Stimulated activated CD8-positive, alpha-beta memory T cell treated with anti-CD3 and anti-CD28 coated beads, Interleukin-7, amount 100 ng/mL, for 1 hour (primary cell): ENCODE measurements around the gene ARL15.
"Not testable (repeated sequence)": the region's sequence is repeated elsewhere in the genome, so short reads cannot be mapped to it uniquely, and the experiment has no call there.

Experiments
- DNase-seq, 2 donors: peaks; one replicate each; pipeline ENCODE4 v3.0.0-alpha.2; 2020; ENCODE audit warnings: low read depth in 2 of 2

Gene ARL15

DNA sequence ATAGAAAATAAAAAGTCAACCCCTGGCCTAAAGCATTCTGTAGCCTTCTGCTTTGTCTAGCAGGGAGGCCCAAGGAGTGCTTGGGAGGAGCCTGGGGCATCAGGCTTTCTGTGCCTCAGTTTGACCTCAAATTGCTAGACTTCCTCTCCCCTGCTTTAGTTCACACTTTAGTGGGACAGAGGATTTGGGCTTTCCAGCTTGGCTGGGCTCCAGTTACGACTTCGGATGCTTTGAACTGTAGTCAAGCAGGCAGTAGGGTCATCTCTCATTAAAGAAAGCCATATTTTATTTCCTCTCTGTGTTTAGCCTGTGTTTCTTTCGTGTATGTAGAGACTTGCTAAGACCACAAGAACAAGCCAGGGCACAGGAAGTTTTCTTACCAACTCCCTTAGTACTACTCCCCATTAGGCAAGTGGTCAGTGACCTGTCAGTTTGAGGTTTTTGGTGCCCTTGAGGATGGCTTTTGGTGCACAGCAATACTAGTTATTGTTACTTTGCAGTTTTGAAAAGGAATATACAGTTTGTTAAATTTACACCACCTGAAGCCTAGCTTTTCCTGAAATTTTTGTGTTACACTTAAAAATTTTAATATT is 415.2 kb downstream of the ARL15 start:
- no peak for DNase-seq

- no peak for DNase-seq
Observed at GRCh38 chr5:53893626-53894025, 416.7 kb downstream of the ARL15 start.

DNA sequence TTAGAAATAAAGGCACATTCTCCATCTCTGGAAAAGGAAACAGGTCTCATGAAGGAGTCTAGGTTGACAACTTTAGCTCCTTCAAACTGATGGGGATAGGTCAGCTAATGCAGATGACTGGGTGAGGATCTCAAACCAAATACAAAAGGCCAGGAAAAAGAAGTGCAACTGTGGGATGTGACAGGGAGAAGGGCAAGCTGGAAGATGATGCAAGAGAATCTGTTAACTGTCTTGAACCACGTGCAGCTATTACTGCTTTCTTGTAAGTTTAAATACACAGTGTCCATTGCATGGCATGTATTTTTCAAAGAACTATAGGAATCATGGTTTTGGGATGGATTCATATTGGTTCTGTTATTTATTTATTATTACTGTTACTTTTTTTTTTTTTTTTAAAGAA is 418.1 kb downstream of the ARL15 start:
- no peak for DNase-seq

DNA sequence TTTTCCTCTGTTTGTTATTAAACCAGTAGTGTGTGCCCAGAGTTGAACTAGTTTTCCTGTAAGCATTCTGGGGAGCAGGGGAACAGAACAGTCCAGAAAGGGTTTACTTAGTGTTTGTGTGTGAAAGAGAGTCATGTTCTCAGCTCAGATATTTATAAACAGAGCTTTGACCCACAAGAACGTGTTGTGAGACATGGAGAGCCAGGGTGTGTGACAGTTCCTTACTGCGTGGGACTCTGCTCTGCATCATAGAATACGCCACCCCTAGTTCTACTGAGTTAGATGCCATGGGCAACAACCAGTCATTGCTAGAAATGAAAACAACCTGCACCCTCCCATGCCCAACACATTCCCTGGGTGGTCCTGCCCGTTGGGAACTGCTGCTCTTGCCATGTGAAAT is 419.2 kb downstream of the ARL15 start:
- no peak for DNase-seq

DNA sequence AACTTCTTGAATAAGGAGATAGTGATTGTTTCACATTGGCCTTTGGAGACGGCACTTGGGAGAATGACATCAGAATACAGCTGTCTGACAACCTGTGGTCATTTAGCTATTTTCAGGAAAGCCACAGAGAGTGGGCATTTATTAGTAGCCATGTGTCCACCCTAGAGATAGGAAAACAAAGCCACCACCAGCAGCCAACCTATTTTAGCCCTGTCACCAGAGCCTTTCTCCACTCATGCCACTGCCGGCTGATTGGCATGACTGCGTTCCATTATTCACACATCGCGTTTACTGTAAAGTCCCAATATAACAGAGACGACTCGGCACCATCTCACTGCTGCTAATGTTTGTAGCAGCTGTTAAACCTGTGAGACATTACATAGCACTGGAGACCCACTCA is 419.9 kb downstream of the ARL15 start:
- no peak for DNase-seq

DNA sequence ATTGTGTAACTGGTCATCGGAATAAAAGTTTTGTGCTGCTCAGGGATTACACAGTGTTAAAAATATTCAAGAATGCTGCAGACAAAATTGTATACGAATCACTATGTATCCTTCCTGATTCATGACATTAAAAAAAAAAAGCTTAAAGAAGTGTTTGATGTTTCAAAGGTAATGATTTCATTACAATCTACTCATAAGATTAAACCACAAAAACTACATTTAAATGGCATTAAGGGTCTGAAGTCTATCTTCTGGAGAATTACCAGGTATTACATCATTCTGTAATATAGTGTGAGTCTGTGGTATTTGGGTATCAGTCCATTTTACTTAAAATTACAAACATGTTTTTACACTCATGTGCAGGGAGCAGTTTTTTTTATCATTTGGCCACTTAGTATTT is 425.5 kb downstream of the ARL15 start:
- DNase-seq = no peak

- DNase-seq = no peak
Observed at GRCh38 chr5:53884417-53884816, 426.0 kb downstream of the ARL15 start.

DNA sequence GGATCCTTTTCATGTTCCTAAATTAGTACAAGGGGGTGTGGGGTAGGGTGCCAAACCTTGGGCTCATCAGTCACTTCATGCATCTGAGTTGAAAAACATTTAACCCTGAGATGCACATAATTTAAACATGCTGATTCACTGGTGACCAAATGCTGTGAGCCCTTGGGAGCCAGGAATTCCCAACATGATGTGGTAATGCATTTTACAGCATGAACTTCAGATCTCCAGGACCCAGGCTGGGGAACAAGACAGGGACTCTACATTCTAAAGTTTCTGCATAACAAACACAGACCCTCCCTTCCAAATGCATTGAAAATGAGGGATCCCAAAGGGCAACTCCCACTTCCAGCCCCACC is 427.7 kb downstream of the ARL15 start:
- DNase-seq = no peak

- DNase-seq = no peak
Observed at GRCh38 chr5:53882006-53882675, 428.2 kb downstream of the ARL15 start.

GRCh38 chr5:53879708-53880323 is 430.6 kb downstream of the ARL15 start:
- no peak for DNase-seq

DNA sequence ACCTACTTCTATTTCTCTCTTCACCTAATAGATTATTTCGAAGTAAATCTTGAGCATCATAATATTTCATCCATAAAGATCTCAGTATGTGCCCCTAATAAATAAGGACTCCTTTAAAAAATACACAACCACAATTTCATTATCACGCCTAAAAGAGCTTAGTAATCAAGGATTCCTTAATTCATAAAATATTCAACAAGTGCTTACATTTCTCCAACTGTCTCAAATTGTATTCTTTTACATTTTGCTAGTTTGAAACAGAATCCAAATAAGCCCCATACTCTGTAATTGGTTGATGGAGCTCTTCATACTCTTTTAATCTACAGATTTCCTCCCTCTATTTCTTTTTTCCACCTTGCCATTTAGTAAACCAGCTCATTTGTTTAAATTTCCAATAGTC is 432.4 kb downstream of the ARL15 start:
- DNase-seq = no peak

GRCh38 chr5:53877243-53877642 is 433.1 kb downstream of the ARL15 start:
- DNase-seq = no peak

DNA sequence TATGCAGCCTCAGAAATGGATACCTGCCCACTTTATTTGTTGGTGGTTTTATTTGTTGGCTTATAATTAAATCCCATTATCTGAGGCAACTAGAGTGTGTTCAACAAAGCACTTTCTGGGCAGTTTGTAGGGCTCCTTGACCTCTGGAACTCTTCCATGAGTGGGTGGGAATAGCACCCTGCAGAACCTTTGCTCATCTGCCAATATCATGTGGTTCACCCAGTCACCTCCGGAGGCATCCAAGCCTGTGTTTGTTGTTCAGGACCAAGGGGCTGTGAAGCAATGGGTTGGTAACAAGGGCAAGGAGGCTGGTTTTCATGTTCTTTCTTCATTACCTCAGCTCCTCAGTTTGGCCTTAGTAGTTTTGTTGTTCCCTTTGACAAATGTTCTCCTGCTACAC is 436.0 kb downstream of the ARL15 start:
- DNase-seq = no peak

- DNase-seq = no peak
Observed at GRCh38 chr5:53873235-53873634, 437.1 kb downstream of the ARL15 start.

- no peak for DNase-seq
Observed at GRCh38 chr5:53871775-53872174, 438.6 kb downstream of the ARL15 start.

DNA sequence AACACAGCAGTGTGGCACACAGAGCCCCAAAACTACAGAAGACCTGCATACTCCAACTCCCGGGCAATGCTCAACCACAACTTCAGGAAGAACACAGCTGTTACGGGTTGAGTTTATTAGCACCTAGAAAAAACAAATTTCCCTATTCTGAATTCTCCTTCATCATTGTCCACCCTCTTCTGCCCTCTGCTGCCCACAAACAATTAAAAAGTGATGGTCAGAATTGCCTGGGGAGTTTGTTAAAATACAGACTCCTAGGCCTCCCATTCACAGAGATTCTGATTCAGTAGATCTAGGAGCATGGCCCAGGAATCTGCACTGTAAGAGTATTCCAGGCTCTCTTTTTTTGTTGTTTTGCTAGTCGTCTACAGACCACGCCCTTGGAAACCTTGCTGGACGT is 439.3 kb downstream of the ARL15 start:
- no peak for DNase-seq

DNA sequence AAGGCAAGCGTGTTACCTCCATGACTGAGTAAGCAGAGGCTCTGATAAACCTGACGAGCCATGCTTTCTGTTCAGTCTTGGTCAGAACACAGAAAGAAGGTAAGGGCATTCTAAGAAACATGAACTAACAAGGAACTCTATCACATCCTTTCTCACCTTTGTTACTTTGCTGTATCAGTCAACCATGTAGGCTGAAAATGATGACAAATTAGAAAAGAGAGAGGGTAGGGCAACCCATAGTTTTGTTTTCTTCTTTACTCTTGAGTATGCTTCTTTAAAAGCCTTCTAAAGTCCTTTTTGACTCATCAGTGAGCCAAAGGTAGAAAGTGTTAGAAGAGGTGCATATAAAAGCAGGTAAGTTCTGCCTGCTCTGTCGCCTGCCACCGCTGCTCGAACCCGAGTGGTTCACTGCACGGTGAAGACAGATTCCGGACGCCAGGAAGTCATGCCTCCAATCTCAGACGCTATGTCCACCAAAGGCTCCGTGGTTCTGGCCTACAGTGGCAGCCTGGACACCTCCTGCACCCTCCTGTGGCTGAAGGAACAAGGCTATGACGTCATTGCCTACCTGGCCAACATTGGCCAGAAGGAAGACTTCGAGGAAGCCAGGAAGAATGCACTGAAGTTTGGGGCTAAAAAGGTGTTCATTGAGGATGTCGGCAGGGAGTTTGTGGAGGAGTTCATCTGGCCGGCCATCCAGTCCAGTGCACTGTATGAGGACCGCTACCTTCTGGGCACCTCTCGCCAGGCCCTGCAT is 451.5 kb downstream of the ARL15 start:
- DNase-seq = no peak

DNA sequence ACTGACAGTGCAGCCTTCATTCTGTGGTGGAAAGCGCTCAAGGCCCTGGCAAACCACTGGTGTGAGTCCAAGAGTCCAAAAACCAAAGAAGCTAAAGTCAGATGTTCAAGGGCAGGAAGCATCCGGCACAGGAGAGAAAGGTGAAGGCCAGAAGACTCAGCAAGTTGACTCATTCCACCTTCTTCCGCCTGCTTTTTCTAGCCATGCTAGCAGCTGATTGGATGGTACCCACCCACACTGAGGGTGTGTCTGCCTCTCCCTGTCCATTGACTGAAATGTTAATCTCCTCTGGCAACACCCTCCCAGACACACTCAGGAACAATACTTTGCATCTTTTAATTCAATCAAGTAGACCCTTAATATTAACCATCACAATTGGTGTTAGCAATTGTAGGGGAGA is 453.9 kb downstream of the ARL15 start:
- no peak for DNase-seq

DNA sequence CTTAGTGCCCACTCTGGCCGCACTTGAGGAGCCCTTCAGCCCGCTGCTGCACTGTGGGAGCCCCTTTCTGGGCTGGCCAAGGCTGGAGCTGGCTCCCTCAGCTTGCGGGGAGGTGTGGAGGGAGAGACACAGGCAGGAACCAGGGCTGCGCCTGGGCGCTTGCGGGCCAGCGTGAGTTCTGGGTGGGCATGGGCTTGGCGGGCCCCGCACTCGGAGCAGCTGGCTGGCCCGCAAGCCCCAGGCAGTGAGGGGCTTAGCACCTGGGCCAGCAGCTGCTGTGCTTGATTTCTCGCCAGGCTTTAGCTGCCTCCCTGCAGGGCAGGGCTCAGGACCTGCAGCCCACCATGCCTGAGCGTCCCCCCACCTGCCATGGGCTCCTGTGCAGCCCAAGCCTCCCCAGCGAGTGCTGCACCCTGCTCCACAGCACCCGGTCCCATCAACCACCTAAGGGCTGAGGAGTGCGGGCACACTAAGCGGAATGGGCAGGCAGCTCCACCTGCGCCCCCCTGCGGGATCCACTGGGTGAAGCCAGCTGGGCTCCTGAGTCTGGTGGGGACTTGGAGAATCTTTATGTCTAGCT is 473.4 kb downstream of the ARL15 start:
- not testable (repeated sequence) for DNase-seq

- DNase-seq = no peak
Observed at GRCh38 chr5:53834500-53834899, 475.9 kb downstream of the ARL15 start.
